ENCODE results near the gene PAPOLA. TPM values are rescaled to one million over a fixed set of nuclear protein-coding genes. Genes with fewer than 3 reads are reported as not detected.

PAPOLA gene
- total RNA-seq, 1 experiment from 2014 or later: 194 TPM

GRCh38 chr14:96482986-96483385, 19.2 kb upstream of the PAPOLA start:
- Mint-ChIP-seq H3K4me1 (ENCODE audit: insufficient read depth, unreplicated experiment) (peaks cover 5% of the 10 kb centered on the region), H3K9me3 (ENCODE audit: unreplicated experiment) (no peaks in the 10 kb centered on the region)

GRCh38 chr14:96484399-96484798, 17.8 kb upstream of the PAPOLA start:
- intact Hi-C loops (cut with micrococcal nuclease): no loop called here
- ChIA-PET POLR2A (no interaction called here), CTCF (no interaction called here)
- H3K27me3 Mint-ChIP-seq (ENCODE audit: insufficient read depth, unreplicated experiment): peaks cover 19% of the 10 kb centered on the region
- no peak for DNase-seq (ENCODE audit: unreplicated experiment)
- no peak overlapping the region for H3K4me3 Mint-ChIP-seq (ENCODE audit: unreplicated experiment)
- no peak for TF ChIP-seq CTCF (IDR thresholded peaks at IDR 0.05; ENCODE audit: unreplicated experiment)
- no peaks in the 10 kb centered on the region for H3K36me3 Mint-ChIP-seq (ENCODE audit: insufficient read depth, unreplicated experiment)
- H3K4me1 Mint-ChIP-seq (ENCODE audit: insufficient read depth, unreplicated experiment): peaks cover 5% of the 10 kb centered on the region
- no peak overlapping the region for H3K27ac Mint-ChIP-seq (ENCODE audit: low read depth, unreplicated experiment)
- BruUV-seq (replicated peaks): no TSS peak
- H3K9me3 Mint-ChIP-seq (ENCODE audit: unreplicated experiment): no peaks in the 10 kb centered on the region

More at GRCh38 chr14:96482986-96483385, 19.2 kb upstream of the PAPOLA start:
- no TSS peak for BruUV-seq (replicated peaks)
- Mint-ChIP-seq H3K4me3 (ENCODE audit: unreplicated experiment) (no peak overlapping the region), H3K36me3 (ENCODE audit: insufficient read depth, unreplicated experiment) (no peaks in the 10 kb centered on the region), H3K27me3 (ENCODE audit: insufficient read depth, unreplicated experiment) (peaks cover 19% of the 10 kb centered on the region), H3K27ac (ENCODE audit: low read depth, unreplicated experiment) (no peak overlapping the region)
- TF ChIP-seq CTCF (IDR thresholded peaks at IDR 0.05; ENCODE audit: unreplicated experiment): no peak
- ChIA-PET CTCF (interaction anchor here (0.7 kb wide), 1 partner anchor 1229 kb away, joined by 4 read pairs; no protein-coding TSS in a partner anchor), POLR2A (no interaction called here)
- intact Hi-C loops (cut with micrococcal nuclease): no loop called here
- no peak for DNase-seq (ENCODE audit: unreplicated experiment)

- DNase-seq (ENCODE audit: unreplicated experiment): no peak
- ChIA-PET CTCF (no interaction called here), POLR2A (no interaction called here)
- H3K4me1 Mint-ChIP-seq (ENCODE audit: insufficient read depth, unreplicated experiment): no peaks in the 10 kb centered on the region
- BruUV-seq (replicated peaks): no TSS peak
- no peak overlapping the region for H3K4me3 Mint-ChIP-seq (ENCODE audit: unreplicated experiment)
- H3K9me3 Mint-ChIP-seq (ENCODE audit: unreplicated experiment): no peaks in the 10 kb centered on the region
- no peak for TF ChIP-seq CTCF (IDR thresholded peaks at IDR 0.05; ENCODE audit: unreplicated experiment)
- intact Hi-C loops (cut with micrococcal nuclease): no loop called here
- no peak overlapping the region for H3K27ac Mint-ChIP-seq (ENCODE audit: low read depth, unreplicated experiment)
- peaks cover 19% of the 10 kb centered on the region for H3K27me3 Mint-ChIP-seq (ENCODE audit: insufficient read depth, unreplicated experiment)
- no peaks in the 10 kb centered on the region for H3K36me3 Mint-ChIP-seq (ENCODE audit: insufficient read depth, unreplicated experiment)
Measured at GRCh38 chr14:96486705-96487104, 15.5 kb upstream of the PAPOLA start.

GRCh38 chr14:96489327-96489726, 12.9 kb upstream of the PAPOLA start:
- intact Hi-C loops (cut with micrococcal nuclease): no loop called here
- Mint-ChIP-seq H3K36me3 (ENCODE audit: insufficient read depth, unreplicated experiment) (no peaks in the 10 kb centered on the region), H3K27me3 (ENCODE audit: insufficient read depth, unreplicated experiment) (no peaks in the 10 kb centered on the region), H3K27ac (ENCODE audit: low read depth, unreplicated experiment) (no peak overlapping the region), H3K4me3 (ENCODE audit: unreplicated experiment) (no peak overlapping the region), H3K4me1 (ENCODE audit: insufficient read depth, unreplicated experiment) (no peaks in the 10 kb centered on the region), H3K9me3 (ENCODE audit: unreplicated experiment) (no peaks in the 10 kb centered on the region)
- no TSS peak for BruUV-seq (replicated peaks)
- ChIA-PET POLR2A (no interaction called here), CTCF (no interaction called here)
- TF ChIP-seq CTCF (IDR thresholded peaks at IDR 0.05; ENCODE audit: unreplicated experiment): no peak
- no peak for DNase-seq (ENCODE audit: unreplicated experiment)
